GM21528 (cell line): ENCODE data around the gene CYB5A.

Experiments used
- ATAC-seq: cut with Tn5 transposase; IDR thresholded peaks from one replicate; pipeline ENCODE4 v1.9.1; 2021; ENCODE audit warnings: mild to moderate bottlenecking, moderate library complexity; ENCODE audit not compliant: unreplicated experiment, low FRiP score

Gene CYB5A

DNA sequence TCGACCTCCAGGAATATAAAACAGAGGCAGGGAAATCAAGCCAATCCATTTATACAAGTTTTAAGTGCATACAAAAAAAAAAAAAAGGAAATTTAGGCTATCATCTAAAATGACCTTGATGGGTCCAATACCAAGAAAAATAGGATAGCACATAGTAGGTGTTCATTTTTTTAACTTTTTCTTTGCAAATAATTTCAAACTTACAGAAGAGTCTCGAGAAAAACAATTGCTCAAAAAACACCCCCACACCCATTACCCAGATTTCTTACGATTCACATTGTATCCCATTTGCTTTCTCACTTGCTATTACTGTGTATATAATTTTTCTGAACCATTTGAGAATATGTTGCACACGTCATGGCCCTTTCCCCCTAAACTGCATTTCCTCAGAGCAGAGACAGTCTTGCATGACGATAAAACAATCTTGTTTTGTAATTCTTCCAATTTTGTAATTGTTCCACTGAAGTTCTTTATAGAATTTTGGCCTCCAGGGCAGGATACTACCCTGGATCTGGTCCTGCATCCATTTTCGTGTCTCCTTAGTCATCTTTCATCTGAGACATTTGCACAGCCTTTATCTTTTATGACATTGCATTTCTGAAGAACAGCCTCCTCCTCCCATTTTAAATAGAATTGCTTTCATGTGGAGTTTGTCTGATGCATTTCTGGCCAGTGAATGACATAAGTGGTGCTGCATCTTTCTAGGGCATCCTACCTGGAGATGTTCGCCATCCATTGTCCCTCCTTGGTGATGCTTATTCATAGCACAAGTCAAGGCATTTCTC lies 68.9 kb downstream of the CYB5A start:
- ATAC-seq = no peak

GRCh38 chr18:74221081-74221480 lies 70.7 kb downstream of the CYB5A start:
- no peak for ATAC-seq

DNA sequence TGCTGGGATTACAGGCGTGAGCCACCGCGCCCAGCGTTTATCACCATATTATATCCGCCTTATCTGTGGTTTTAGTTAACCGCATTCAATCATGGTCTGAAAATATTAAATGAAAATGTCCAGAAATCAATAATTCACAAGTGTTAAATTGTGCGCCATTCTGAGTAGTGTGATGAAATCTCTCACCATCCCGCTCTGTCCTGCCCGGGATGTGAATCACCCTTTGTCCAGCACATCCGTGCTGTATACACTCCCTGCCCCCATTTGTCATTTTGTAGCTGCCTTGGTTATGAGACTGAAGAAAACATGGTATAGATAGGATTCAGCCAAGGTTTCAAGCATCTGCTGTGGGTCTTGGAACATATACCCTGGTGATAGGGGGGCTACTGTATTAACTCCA lies 72.7 kb downstream of the CYB5A start:
- no peak for ATAC-seq

- no peak for ATAC-seq
Observed at GRCh38 chr18:74217476-74218143, 74.2 kb downstream of the CYB5A start.

DNA sequence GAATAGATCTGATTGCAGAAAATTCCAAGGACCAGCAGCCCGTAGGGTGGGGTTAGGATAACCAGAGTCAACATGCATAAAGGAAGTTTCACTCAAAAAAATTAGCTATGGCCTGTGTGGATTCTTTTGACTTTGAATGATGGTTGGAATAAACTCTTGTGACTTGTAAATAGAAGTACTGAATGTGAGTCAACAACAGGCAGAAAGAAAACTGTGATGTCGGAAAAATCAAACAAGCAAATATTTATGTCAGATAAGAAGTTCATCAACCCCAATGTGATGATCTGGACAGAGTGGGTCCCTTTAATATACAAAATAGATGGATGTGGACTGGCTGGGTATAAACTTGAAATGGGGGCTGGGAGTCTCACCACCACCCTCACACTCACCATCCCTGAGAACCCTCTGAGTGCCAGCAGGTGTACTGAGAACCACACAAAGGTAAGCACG lies 75.1 kb downstream of the CYB5A start:
- no peak for ATAC-seq

GRCh38 chr18:74215863-74216262 lies 75.9 kb downstream of the CYB5A start:
- ATAC-seq = no peak

GRCh38 chr18:74213429-74213828 lies 78.3 kb downstream of the CYB5A start:
- ATAC-seq = no peak

DNA sequence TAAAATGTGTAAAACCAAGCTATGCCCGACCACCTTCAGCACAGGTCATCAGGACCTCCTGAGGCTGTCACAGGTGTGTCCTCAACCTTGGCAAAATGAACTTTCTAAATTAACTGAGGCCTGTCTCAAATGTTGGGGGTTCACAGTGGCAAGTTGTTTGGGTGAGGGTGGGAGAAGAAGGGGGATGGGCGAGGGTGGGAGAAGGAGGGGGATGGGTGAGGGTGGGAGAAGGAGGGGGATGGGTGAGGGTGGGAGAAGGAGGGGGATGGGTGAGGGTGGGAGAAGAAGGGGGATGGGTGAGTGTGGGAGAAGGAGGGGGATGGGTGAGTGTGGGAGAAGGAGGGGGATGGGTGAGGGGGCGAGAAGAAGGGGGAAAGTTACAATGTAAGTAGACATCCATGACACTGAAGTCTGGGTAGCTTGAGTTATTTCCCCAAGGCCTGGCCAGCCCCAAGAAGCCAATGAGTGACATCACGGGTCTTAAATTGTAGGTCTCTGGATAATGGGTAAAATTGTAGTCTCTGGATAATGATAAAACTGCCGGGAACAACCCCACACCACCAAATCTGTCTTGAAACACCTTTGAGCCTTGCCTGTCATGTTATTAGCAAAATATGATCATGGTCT lies 87.1 kb downstream of the CYB5A start:
- no peak for ATAC-seq

DNA sequence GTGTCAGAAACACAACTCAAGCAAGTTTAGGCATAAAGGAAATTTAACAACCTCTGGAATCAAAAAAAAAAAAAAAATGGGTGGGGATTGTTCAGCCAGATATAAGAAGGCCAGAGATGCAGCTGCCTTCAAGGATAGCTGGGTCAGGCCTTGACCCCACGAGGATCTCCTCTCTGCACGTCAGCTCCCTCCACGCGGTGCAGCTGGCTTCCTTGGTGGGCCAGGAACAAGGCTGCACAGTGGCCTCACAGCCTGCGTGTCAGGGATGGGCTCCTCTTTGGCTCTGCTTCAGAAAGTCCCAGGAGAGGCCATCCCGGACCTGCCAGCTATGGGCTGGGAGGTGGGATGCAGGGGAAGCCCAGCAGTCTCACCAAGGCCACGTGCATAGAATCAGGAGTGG lies 88.0 kb downstream of the CYB5A start:
- ATAC-seq = no peak
